ENCODE data around the gene RRP8.

Gene RRP8

GRCh38 chr11:6629573-6629891 lies 26.1 kb upstream of the RRP8 start:
- H3K4me3 ChIP-seq (replicated peaks in 1 of 2; ENCODE audit: low read depth in 2 of 2, low read length in 2 of 2): no peak overlapping the region
- no peak for TF ChIP-seq CTCF (IDR thresholded peaks at IDR 0.05; ENCODE audit: low read depth, low read length)
- DNase-seq (ENCODE audit: low read depth in 2 of 2): no peak

GRCh38 chr11:6628526-6628925 lies 25.1 kb upstream of the RRP8 start:
- no peak for DNase-seq (ENCODE audit: low read depth in 2 of 2)
- no peak for TF ChIP-seq CTCF (IDR thresholded peaks at IDR 0.05; ENCODE audit: low read depth, low read length)
- no peak overlapping the region for H3K4me3 ChIP-seq (replicated peaks in 1 of 2; ENCODE audit: low read depth in 2 of 2, low read length in 2 of 2)

GRCh38 chr11:6627762-6628241 lies 24.4 kb upstream of the RRP8 start:
- DNase-seq (ENCODE audit: low read depth in 2 of 2): no peak
- no peak overlapping the region for H3K4me3 ChIP-seq (replicated peaks in 1 of 2; ENCODE audit: low read depth in 2 of 2, low read length in 2 of 2)
- TF ChIP-seq CTCF (IDR thresholded peaks at IDR 0.05; ENCODE audit: low read depth, low read length): no peak

- DNase-seq (ENCODE audit: low read depth in 2 of 2): no peak
- TF ChIP-seq CTCF (IDR thresholded peaks at IDR 0.05; ENCODE audit: low read depth, low read length): no peak
- H3K4me3 ChIP-seq (replicated peaks in 1 of 2; ENCODE audit: low read depth in 2 of 2, low read length in 2 of 2): no peak overlapping the region
These were observed 23.8 kb upstream of the RRP8 start for GRCh38 chr11:6626971-6627761.

- H3K4me3 ChIP-seq (replicated peaks in 1 of 2; ENCODE audit: low read depth in 2 of 2, low read length in 2 of 2): no peak overlapping the region
- no peak for TF ChIP-seq CTCF (IDR thresholded peaks at IDR 0.05; ENCODE audit: low read depth, low read length)
- no peak for DNase-seq (ENCODE audit: low read depth in 2 of 2)
These were observed 22.5 kb upstream of the RRP8 start for GRCh38 chr11:6625832-6626420.

- no peak for TF ChIP-seq CTCF (IDR thresholded peaks at IDR 0.05; ENCODE audit: low read depth, low read length)
- no peak overlapping the region for H3K4me3 ChIP-seq (replicated peaks in 1 of 2; ENCODE audit: low read depth in 2 of 2, low read length in 2 of 2)
- DNase-seq (ENCODE audit: low read depth in 2 of 2): no peak
These were observed 21.9 kb upstream of the RRP8 start for GRCh38 chr11:6625156-6625831.

All from cardiac fibroblast (primary cell).